Caco-2 (cell line): ENCODE results near the gene HIVEP3. TPM values are rescaled to one million over a fixed set of nuclear protein-coding genes. Genes with fewer than 3 reads are reported as not detected.

ENCODE experiments used
- BruUV-seq: library from RNA; stranded (reverse); fragments of 400-500 nt; replicated peaks from 2 replicates; lab custom pipeline; 2021; lab: Mats Ljungman, UMichigan
- CTCF ChIA-PET: fragments of 300-600 bp; sonication (Branson Sonifier 250); formaldehyde crosslinking; loops from one replicate; lab custom pipeline; 2022; ENCODE audit warnings: antibody characterized with exemption; lab: Charles Lee
- POLR2A ChIA-PET: fragments of 300-600 bp; sonication (Branson Sonifier 250); formaldehyde crosslinking; loops from one replicate; lab custom pipeline; 2022; ENCODE audit warnings: antibody characterized with exemption; lab: Charles Lee
- DNase-seq, 2 experiments: peaks; one replicate each; pipeline versions ENCODE4 v3.0.0 to v3.0.0-alpha.2; 2020 to 2022
- H3K27me3 ChIP-seq: replicated peaks from 2 replicates; pipeline ENCODE4 v1.6.0; 2011; ENCODE audit warnings: low read length; ENCODE audit not compliant: control insufficient read depth, insufficient read depth
- H3K36me3 ChIP-seq: 2 replicates; pipeline ENCODE4 v1.5.1; 2011; ENCODE audit warnings: low read length; ENCODE audit not compliant: control insufficient read depth, insufficient read depth
- H3K4me1 ChIP-seq: fragments of 250-450 bp; sonication (Bioruptor Pico); 2 replicates; pipeline ENCODE4 v1.5.1; 2020; ENCODE audit warnings: mild to moderate bottlenecking
- H3K4me3 ChIP-seq: 2 replicates; pipeline ENCODE4 v1.5.1; 2011; ENCODE audit warnings: low read depth, mild to moderate bottlenecking, control low read depth, low read length
- H3K9me3 ChIP-seq: fragments of 250-450 bp; sonication (Bioruptor Pico); 2 replicates; pipeline ENCODE4 v1.5.1; 2020; ENCODE audit warnings: mild to moderate bottlenecking, moderate library complexity
- H3K27ac Mint-ChIP-seq: one replicate; pipeline ENCODE4 v1.8.0; 2022; ENCODE audit warnings: mixed read lengths; ENCODE audit not compliant: unreplicated experiment
- H3K27me3 Mint-ChIP-seq: one replicate; pipeline ENCODE4 v1.8.0; 2022; ENCODE audit warnings: mixed read lengths; ENCODE audit not compliant: insufficient read depth, unreplicated experiment
- H3K36me3 Mint-ChIP-seq: one replicate; pipeline ENCODE4 v1.8.0; 2022; ENCODE audit warnings: mild to moderate bottlenecking, mixed read lengths; ENCODE audit not compliant: insufficient read depth, unreplicated experiment
- H3K4me1 Mint-ChIP-seq: one replicate; pipeline ENCODE4 v1.8.0; 2022; ENCODE audit warnings: low read depth, mixed read lengths; ENCODE audit not compliant: unreplicated experiment
- H3K4me3 Mint-ChIP-seq: one replicate; pipeline ENCODE4 v1.8.0; 2022; ENCODE audit warnings: mild to moderate bottlenecking, moderate library complexity, mixed read lengths; ENCODE audit not compliant: unreplicated experiment
- H3K9me3 Mint-ChIP-seq: one replicate; pipeline ENCODE4 v1.8.0; 2022; ENCODE audit warnings: mixed read lengths; ENCODE audit not compliant: unreplicated experiment
- CTCF ChIP-seq, 2 experiments: fragments of 200-600 bp in 1 of 2; IDR thresholded peaks; 1 replicate in 1 of 2; 2 replicates in 1 of 2; pipeline versions ENCODE4 v1.5.1 to v1.8.0; 2011 to 2022; ENCODE audit warnings: antibody characterized with exemption in 1 of 2, control low read depth in 1 of 2, inconsistent platforms in 1 of 2, low read depth in 1 of 2, low read length in 1 of 2, mild to moderate bottlenecking in 1 of 2, moderate library complexity in 1 of 2; ENCODE audit not compliant: insufficient read depth in 1 of 2, severe bottlenecking in 1 of 2, unreplicated experiment in 1 of 2
- intact Hi-C: fragments of 100-400 bp; cut with micrococcal nuclease; formaldehyde crosslinking; loops from one replicate; pipeline ENCODE4 v1.10.0; 2022; ENCODE audit not compliant: unreplicated experiment
- total RNA-seq: library from RNA; stranded (reverse); gene quantifications from 2 replicates; pipeline ENCODE4 v1.2.3, GENCODE V29; 2022

HIVEP3 gene
- total RNA-seq, 1 experiment from 2014 or later: 0.25 TPM

- H3K27me3 ChIP-seq: no peaks in the 10 kb centered on the region
- no peaks in the 10 kb centered on the region for H3K27me3 Mint-ChIP-seq
- ChIA-PET CTCF (no interaction called here), POLR2A (no interaction called here)
- no peak for TF ChIP-seq CTCF (IDR thresholded peaks at IDR 0.05; ENCODE audit: insufficient read depth in 1 of 2, low read depth in 1 of 2, low read length in 1 of 2, severe bottlenecking in 1 of 2, unreplicated experiment in 1 of 2)
- no peaks in the 10 kb centered on the region for H3K9me3 ChIP-seq
- H3K4me1 ChIP-seq: peaks cover 18% of the 10 kb centered on the region
- H3K4me3 Mint-ChIP-seq: no peak overlapping the region
- no peaks in the 10 kb centered on the region for H3K36me3 Mint-ChIP-seq
- no peaks in the 10 kb centered on the region for H3K9me3 Mint-ChIP-seq
- no peaks in the 10 kb centered on the region for H3K36me3 ChIP-seq
- intact Hi-C loops: no loop called here
- no peak for DNase-seq
- H3K27ac Mint-ChIP-seq: no peak overlapping the region
- no TSS peak for BruUV-seq
- H3K4me1 Mint-ChIP-seq: peaks cover 18% of the 10 kb centered on the region
- H3K4me3 ChIP-seq: no peak overlapping the region
These were observed 291.9 kb downstream of the HIVEP3 start for GRCh38 chr1:41626616-41627375.

- no peaks in the 10 kb centered on the region for H3K27me3 ChIP-seq
- no peaks in the 10 kb centered on the region for H3K36me3 Mint-ChIP-seq
- ChIA-PET POLR2A (no interaction called here), CTCF (no interaction called here)
- H3K4me3 ChIP-seq: no peak overlapping the region
- H3K36me3 ChIP-seq: no peaks in the 10 kb centered on the region
- DNase-seq: no peak
- H3K27me3 Mint-ChIP-seq: no peaks in the 10 kb centered on the region
- peaks cover 18% of the 10 kb centered on the region for H3K4me1 Mint-ChIP-seq
- BruUV-seq: no TSS peak
- peaks cover 18% of the 10 kb centered on the region for H3K4me1 ChIP-seq
- intact Hi-C loops: no loop called here
- no peaks in the 10 kb centered on the region for H3K9me3 ChIP-seq
- no peak for TF ChIP-seq CTCF (IDR thresholded peaks at IDR 0.05; ENCODE audit: insufficient read depth in 1 of 2, low read depth in 1 of 2, low read length in 1 of 2, severe bottlenecking in 1 of 2, unreplicated experiment in 1 of 2)
- no peak overlapping the region for H3K27ac Mint-ChIP-seq
- no peaks in the 10 kb centered on the region for H3K9me3 Mint-ChIP-seq
- H3K4me3 Mint-ChIP-seq: no peak overlapping the region
These were observed 292.6 kb downstream of the HIVEP3 start for GRCh38 chr1:41626146-41626545.

- peak overlapping the region; percentile 53 for H3K4me3 Mint-ChIP-seq
- TF ChIP-seq CTCF (IDR thresholded peaks at IDR 0.05; ENCODE audit: insufficient read depth in 1 of 2, low read depth in 1 of 2, low read length in 1 of 2, severe bottlenecking in 1 of 2, unreplicated experiment in 1 of 2): no peak
- ChIA-PET CTCF (no interaction called here), POLR2A (no interaction called here)
- H3K4me3 ChIP-seq: no peak overlapping the region
- no peaks in the 10 kb centered on the region for H3K9me3 ChIP-seq
- peaks cover 18% of the 10 kb centered on the region for H3K4me1 ChIP-seq
- H3K36me3 Mint-ChIP-seq: no peaks in the 10 kb centered on the region
- peak; percentile 32 to 53 for DNase-seq
- peaks cover 18% of the 10 kb centered on the region for H3K4me1 Mint-ChIP-seq
- intact Hi-C loops: no loop called here
- no TSS peak for BruUV-seq
- H3K27ac Mint-ChIP-seq: peak overlapping the region; percentile 80
- H3K27me3 ChIP-seq: no peaks in the 10 kb centered on the region
- no peaks in the 10 kb centered on the region for H3K9me3 Mint-ChIP-seq
- no peaks in the 10 kb centered on the region for H3K36me3 ChIP-seq
- H3K27me3 Mint-ChIP-seq: no peaks in the 10 kb centered on the region
These were observed 295.0 kb downstream of the HIVEP3 start for GRCh38 chr1:41623736-41624135.
